Activated CD8-positive, alpha-beta memory T cell treated with anti-CD3 and anti-CD28 coated beads for 4 hours (primary cell): ENCODE data around the gene CNTN2.

Source experiments
- DNase-seq, 2 donors: peaks; one replicate each; pipeline ENCODE4 v3.0.0-alpha.2; 2020; ENCODE audit warnings: low read depth in 2 of 2

The CNTN2 gene

DNA sequence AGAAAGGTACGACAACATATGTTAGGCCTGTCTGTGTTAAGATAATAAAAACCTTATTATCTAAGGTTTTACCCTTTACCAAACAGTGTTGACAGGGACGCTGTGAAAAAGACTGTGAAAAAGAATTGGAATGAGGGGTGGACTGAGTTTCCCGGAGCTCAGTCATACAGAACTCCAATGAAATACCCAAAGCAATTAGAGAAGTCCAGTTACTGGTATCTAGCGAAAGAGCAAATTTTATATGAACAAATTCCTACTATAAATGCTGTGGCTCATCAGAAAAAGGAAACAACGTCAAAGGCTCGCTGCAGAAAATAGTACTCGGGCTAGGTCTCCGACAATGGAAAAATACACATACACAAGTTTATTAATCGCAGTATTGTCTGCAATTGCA is 79.5 kb downstream of the CNTN2 start:
- no peak for DNase-seq

- no peak for DNase-seq
Observed at GRCh38 chr1:205124726-205125125, 81.7 kb downstream of the CNTN2 start.

DNA sequence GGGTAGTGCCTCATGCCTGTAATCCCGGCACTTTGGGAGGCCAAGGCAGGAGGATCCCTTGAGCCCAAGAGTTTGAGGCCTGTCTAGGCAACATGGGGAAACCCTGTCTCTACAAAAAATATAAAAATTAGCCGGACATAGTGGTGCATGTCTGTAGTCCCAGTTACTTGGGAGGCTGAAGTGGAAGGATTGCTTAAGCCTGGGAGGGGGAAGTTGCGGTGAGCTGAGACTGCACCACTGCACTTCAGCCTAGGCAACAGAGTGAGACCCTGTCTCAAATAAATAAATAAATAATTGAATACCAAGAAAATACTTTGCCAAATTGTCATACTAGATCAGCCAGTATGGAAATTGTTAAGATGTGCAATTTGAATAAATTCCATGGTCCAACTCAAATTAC is 84.6 kb downstream of the CNTN2 start:
- no peak for DNase-seq
